Fibroblast of lung (primary cell): ENCODE results near the gene ZNF26. TPM values are rescaled to one million over a fixed set of nuclear protein-coding genes. Genes with fewer than 3 reads are reported as not detected.

Source experiments
- DNase-seq, 2 donors: peaks; one replicate each; pipeline versions ENCODE4 v3.0.0 to v3.0.0-alpha.2; 2010; ENCODE audit warnings: low read depth in 2 of 2
- H2AFZ ChIP-seq: 2 replicates; pipeline ENCODE4 v1.5.1; 2012; ENCODE audit warnings: low read length, control low read depth, inconsistent platforms
- H3K27ac ChIP-seq: 2 replicates; pipeline ENCODE4 v1.5.1; 2011; ENCODE audit warnings: low read length, control low read depth; ENCODE audit not compliant: insufficient read depth
- H3K27me3 ChIP-seq: 2 replicates; pipeline ENCODE4 v1.5.1; 2011; ENCODE audit warnings: mild to moderate bottlenecking, low read length; ENCODE audit not compliant: control insufficient read depth, insufficient read depth
- H3K36me3 ChIP-seq: 2 replicates; pipeline ENCODE4 v1.5.1; 2011; ENCODE audit warnings: low read length; ENCODE audit not compliant: control insufficient read depth, insufficient read depth
- H3K4me1 ChIP-seq: 2 replicates; pipeline ENCODE4 v1.5.1; 2011; ENCODE audit warnings: low read length; ENCODE audit not compliant: control insufficient read depth, insufficient read depth; ENCODE audit errors: extremely low read depth
- H3K4me2 ChIP-seq: 2 replicates; pipeline ENCODE4 v1.5.1; 2011; ENCODE audit warnings: low read length, control low read depth; ENCODE audit not compliant: insufficient read depth; ENCODE audit errors: extremely low read depth
- H3K4me3 ChIP-seq, 4 experiments: fragments of 200-600 bp in 1 of 4; sonication (generic) in 1 of 4; replicated peaks in 1 of 4; 2 replicates each; pipeline ENCODE4 v1.5.1; 2011 to 2016; ENCODE audit warnings: low read length in 4 of 4, low read depth in 3 of 4, mild to moderate bottlenecking in 3 of 4, control low read depth in 2 of 4, inconsistent platforms in 1 of 4, mixed read lengths in 1 of 4; ENCODE audit not compliant: insufficient read depth in 1 of 4; ENCODE audit errors: control extremely low read depth in 1 of 4
- H3K79me2 ChIP-seq: 2 replicates; pipeline ENCODE4 v1.5.1; 2012; ENCODE audit warnings: mild to moderate bottlenecking, low read length, inconsistent platforms; ENCODE audit not compliant: control insufficient read depth, insufficient read depth
- H3K9ac ChIP-seq: 2 replicates; pipeline ENCODE4 v1.5.1; 2011; ENCODE audit warnings: mild to moderate bottlenecking, low read length, control low read depth; ENCODE audit not compliant: insufficient read depth
- H3K9me3 ChIP-seq: 2 replicates; pipeline ENCODE4 v1.5.1; 2012; ENCODE audit warnings: low read depth, low read length; ENCODE audit not compliant: control insufficient read depth, insufficient read depth
- H4K20me1 ChIP-seq: 2 replicates; pipeline ENCODE4 v1.5.1; 2011; ENCODE audit warnings: low read length; ENCODE audit not compliant: control insufficient read depth, insufficient read depth; ENCODE audit errors: extremely low read depth
- EZH2 ChIP-seq: IDR thresholded peaks from 2 replicates; pipeline ENCODE4 v1.5.1; 2012; ENCODE audit warnings: low read length, control low read depth, mild to moderate bottlenecking; ENCODE audit errors: missing control alignments
- polyA plus RNA-seq, 2 donors: library from polyadenylated mRNA; depleted of rRNA in 1 of 2; stranded (reverse) in 1 of 2; unstranded in 1 of 2; fragments of >200 nt; gene quantifications; 2 replicates each; pipeline ENCODE4 v1.2.1, GENCODE V29; 2011 to 2012; ENCODE audit warnings: missing spikeins in 1 of 2
- total RNA-seq: library from RNA; depleted of rRNA; stranded (reverse); fragments of >200 nt; gene quantifications from 2 replicates; pipeline ENCODE4 v1.2.1, GENCODE V29; 2014
- TF ChIP-seq, protein P1 (sequence below), 2 donors: IDR thresholded peaks in 1 of 2; conservative IDR thresholded peaks in 1 of 2; 1 replicate in 1 of 2; 2 replicates in 1 of 2; pipeline ENCODE4 v1.5.1; 2011 to 2012; ENCODE audit warnings: low read length in 2 of 2, control low read depth in 1 of 2, inconsistent platforms in 1 of 2, low read depth in 1 of 2, mild to moderate bottlenecking in 1 of 2

ZNF26 gene
- total and polyA plus RNA-seq, 2 donors (not counting 1 experiment from before 2014, with no cell fraction given), result 4.9 to 9.4 TPM

DNA sequence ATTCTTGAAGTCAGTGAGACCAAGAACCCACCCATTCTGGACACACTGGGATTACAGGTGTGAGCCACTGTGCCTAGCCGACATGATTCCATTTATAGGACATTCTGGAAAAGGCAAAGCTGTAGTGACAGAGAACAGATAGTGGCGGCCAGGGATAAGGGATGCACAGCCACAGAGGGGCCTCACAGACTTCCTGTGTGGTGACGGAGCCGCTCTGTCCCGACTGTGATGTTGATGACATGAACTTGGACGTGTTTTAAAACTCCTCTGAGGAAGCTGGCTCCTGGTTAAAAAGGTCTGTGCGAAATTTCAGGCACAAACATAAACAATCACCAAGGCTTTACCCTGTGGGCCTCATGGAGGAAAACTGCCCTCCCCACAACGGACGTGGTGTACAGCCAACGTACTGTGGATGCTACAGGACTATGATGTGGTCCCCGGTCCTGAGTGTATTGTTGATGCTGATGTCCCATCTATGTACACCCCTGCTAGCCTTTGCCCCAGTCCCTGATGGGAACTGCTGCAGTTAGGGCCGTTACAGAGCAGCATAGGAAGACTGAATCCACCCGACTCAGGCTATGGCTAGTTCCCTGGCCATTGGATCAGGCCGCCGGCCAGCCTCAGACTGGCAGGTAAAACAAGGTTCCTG lies 46.0 kb upstream of the ZNF26 start:
- Histone ChIP-seq H3K27me3 (no peaks in the 10 kb centered on the region), H4K20me1 (no peaks in the 10 kb centered on the region), H3K4me3 (no peak overlapping the region), H3K36me3 (peaks cover 12% of the 10 kb centered on the region), H2AFZ (no peak overlapping the region), H3K9me3 (peaks cover 9% of the 10 kb centered on the region), H3K9ac (no peak overlapping the region), H3K79me2 (no peaks in the 10 kb centered on the region), H3K27ac (no peak overlapping the region), H3K4me2 (no peak overlapping the region), H3K4me1 (no peaks in the 10 kb centered on the region)
- TF ChIP-seq, protein P1, sequence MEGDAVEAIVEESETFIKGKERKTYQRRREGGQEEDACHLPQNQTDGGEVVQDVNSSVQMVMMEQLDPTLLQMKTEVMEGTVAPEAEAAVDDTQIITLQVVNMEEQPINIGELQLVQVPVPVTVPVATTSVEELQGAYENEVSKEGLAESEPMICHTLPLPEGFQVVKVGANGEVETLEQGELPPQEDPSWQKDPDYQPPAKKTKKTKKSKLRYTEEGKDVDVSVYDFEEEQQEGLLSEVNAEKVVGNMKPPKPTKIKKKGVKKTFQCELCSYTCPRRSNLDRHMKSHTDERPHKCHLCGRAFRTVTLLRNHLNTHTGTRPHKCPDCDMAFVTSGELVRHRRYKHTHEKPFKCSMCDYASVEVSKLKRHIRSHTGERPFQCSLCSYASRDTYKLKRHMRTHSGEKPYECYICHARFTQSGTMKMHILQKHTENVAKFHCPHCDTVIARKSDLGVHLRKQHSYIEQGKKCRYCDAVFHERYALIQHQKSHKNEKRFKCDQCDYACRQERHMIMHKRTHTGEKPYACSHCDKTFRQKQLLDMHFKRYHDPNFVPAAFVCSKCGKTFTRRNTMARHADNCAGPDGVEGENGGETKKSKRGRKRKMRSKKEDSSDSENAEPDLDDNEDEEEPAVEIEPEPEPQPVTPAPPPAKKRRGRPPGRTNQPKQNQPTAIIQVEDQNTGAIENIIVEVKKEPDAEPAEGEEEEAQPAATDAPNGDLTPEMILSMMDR (conservative IDR thresholded peaks at IDR 0.05 in 1 of 2, IDR thresholded peaks at IDR 0.05 in 1 of 2; ENCODE audit: low read depth in 1 of 2, low read length in 2 of 2), result no peak
- no peak for TF ChIP-seq EZH2
- DNase-seq, result no peak

DNA sequence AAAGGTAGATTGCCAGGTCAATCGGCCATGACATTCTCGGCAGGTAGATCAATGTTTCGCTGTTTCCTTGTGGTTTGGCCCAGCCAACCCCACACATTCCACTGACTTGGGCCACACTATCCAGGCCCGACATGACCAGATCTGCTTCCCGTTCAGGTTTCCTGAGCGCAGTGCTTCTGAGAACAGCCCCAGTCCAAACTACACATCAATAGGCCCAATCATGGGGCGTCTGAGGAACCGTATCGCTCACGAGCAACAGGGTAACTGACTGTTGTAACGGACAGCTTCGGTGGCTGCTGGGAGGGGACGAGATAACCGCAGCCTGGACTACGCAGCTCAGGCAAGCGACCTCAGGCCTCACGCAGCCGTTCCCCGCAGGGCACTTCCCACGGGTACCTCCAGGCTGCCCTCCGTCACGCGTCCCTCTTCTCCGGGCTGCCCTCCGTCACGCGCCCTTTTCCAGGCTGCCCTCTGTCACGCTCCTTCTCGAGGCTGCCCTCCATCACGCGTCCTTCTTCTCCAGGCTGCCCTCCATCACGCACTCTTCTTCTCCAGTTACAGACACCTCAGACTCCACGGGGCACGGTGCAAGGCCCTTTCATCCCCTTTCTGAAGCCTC lies 44.7 kb upstream of the ZNF26 start:
- no peak overlapping the region for H3K4me2 ChIP-seq
- H3K4me1 ChIP-seq, result no peaks in the 10 kb centered on the region
- peaks cover 13% of the 10 kb centered on the region for H3K36me3 ChIP-seq
- no peak overlapping the region for H3K9ac ChIP-seq
- no peaks in the 10 kb centered on the region for H3K27me3 ChIP-seq
- DNase-seq, result no peak
- TF ChIP-seq, protein P1 (conservative IDR thresholded peaks at IDR 0.05 in 1 of 2, IDR thresholded peaks at IDR 0.05 in 1 of 2; ENCODE audit: low read depth in 1 of 2, low read length in 2 of 2), result no peak
- no peak for TF ChIP-seq EZH2
- H3K4me3 ChIP-seq, result no peak overlapping the region
- no peaks in the 10 kb centered on the region for H3K79me2 ChIP-seq
- no peak overlapping the region for H3K27ac ChIP-seq
- no peak overlapping the region for H2AFZ ChIP-seq
- H3K9me3 ChIP-seq, result peaks cover 9% of the 10 kb centered on the region
- no peaks in the 10 kb centered on the region for H4K20me1 ChIP-seq

DNA sequence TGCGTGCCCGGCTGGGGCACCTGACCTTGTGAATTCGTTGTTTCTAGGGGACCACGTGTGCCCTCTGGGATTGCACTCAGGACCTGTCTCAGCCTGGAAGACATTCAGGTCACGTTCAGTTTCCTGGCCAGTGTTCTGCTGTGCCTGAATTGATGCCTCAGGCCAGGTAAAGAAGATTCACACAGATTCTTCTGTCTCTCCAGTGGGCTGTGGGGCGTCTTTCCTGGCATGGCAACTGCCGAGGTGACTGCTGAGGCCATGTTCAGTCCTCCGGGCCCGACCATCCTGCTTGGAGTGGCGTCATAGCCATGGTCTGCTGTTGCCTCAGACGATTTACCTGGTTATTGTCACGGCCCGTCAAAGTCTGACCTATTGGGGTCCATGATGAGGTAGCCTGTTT lies 43.6 kb upstream of the ZNF26 start:
- Histone ChIP-seq H3K27ac (no peak overlapping the region), H2AFZ (no peak overlapping the region), H4K20me1 (no peaks in the 10 kb centered on the region), H3K36me3 (peaks cover 14% of the 10 kb centered on the region), H3K9ac (no peak overlapping the region), H3K9me3 (peaks cover 9% of the 10 kb centered on the region), H3K4me1 (no peaks in the 10 kb centered on the region), H3K79me2 (no peaks in the 10 kb centered on the region), H3K27me3 (no peaks in the 10 kb centered on the region), H3K4me3 (no peak overlapping the region), H3K4me2 (no peak overlapping the region)
- TF ChIP-seq, protein P1 (conservative IDR thresholded peaks at IDR 0.05 in 1 of 2, IDR thresholded peaks at IDR 0.05 in 1 of 2; ENCODE audit: low read depth in 1 of 2, low read length in 2 of 2), result no peak
- TF ChIP-seq EZH2, result no peak
- no peak for DNase-seq
